GM21423 (cell line): ENCODE data around the gene GTF2IRD1.
"Not testable (repeated sequence)": the region's sequence is repeated elsewhere in the genome, so short reads cannot be mapped to it uniquely, and the experiment has no call there.

Experiments used
- ATAC-seq: cut with Tn5 transposase; IDR thresholded peaks from one replicate; pipeline ENCODE4 v1.9.1; 2021; ENCODE audit warnings: mild to moderate bottlenecking, moderate library complexity; ENCODE audit not compliant: unreplicated experiment

The GTF2IRD1 gene

GRCh38 chr7:74430409-74430808, 23.3 kb upstream of the GTF2IRD1 start:
- not testable (repeated sequence) for ATAC-seq

DNA sequence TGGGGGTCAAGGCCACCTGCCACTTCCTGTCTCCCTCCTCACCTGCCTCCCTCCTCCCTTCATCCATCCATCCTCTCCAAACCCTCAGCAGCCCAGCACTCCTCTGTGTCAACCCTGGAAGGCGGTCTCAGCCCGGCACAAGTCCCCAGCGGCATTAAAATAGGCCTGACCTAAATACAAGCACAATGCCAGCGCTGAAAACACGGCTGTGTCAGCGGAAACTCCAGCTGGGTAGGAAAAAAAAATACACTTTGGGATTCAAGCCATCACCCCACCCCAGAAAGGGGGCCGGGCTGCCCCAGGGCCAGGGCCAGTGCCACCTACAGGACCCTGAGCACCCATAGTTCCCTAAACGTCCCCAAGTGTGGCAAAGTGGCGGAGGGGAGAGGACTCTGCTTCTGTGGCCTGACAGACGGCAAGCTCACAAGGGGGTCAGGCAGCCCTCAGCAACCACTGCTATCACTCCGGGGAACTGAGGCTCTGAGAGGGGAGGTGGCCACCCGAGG, 22.7 kb upstream of the GTF2IRD1 start:
- ATAC-seq = no peak

DNA sequence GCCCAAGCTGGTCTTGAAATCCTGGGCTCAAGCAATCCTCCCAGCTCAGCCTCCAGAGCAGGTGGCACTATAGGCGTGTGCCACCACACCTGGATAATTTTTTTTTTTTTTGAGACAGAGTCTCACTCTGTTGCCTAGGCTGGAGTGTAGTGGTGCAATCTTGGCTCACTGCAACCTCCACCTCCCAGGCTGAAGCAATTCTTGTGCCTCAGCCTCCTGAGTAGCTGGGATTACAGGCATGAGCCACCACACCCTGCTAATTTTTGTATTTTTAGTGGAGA, 16.5 kb upstream of the GTF2IRD1 start:
- ATAC-seq = not testable (repeated sequence)

DNA sequence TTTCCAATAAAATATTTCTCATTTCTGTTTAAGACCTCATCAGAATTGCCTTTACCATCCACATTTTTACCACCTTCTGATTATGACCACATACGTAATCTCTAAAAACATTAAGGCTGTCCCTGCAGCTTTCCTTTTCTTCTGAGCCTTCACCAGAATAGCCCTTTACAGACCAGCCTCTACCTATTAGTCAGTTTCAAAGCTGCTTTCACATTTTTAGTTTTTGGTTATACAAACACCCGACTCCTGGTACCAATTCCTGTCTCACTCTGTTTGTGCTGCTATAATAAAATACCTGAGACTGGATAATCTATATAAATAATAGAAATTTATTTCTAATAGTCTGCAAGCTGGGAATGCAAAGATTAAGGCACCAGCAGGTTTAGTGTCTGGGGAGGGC, 15.4 kb upstream of the GTF2IRD1 start:
- no peak for ATAC-seq

- ATAC-seq = no peak
Measured at GRCh38 chr7:74439541-74439940, 14.2 kb upstream of the GTF2IRD1 start.

- ATAC-seq = not testable (repeated sequence)
Measured at GRCh38 chr7:74440143-74440542, 13.6 kb upstream of the GTF2IRD1 start.

GRCh38 chr7:74441801-74442200, 11.9 kb upstream of the GTF2IRD1 start:
- no peak for ATAC-seq

DNA sequence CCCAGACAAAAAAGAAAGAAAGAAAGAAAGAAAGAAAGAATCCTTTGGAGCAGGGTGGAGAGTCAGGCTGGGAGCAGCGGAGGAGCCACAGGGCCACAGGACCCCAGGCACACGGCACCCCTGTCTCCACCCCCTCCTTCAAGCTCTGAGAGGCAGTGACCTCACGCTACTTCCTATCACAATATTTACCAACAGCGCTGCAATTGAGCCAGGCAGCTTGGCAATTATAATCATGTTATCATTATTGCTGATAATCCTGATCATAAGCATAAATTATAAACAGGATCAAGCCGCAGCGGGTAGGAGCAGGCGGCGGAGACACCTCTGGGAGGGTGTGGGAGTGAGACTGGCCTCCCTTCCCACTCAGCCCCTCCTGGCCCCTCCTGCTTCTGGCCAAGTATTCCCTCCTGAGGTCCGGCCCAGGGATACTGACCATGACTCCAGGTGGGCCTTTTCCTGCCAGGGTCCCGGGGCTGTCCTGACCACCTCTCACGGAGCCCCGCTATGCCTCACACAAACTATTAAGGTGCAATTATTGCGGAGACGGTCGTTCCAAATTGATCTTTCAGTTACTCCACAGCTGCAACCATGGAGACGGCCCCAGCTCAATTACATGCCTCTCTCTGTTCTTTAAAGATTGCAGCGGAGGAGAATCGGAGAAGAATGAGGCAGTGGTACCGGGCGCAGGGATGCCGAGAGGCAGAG, 10.0 kb upstream of the GTF2IRD1 start:
- ATAC-seq = no peak

DNA sequence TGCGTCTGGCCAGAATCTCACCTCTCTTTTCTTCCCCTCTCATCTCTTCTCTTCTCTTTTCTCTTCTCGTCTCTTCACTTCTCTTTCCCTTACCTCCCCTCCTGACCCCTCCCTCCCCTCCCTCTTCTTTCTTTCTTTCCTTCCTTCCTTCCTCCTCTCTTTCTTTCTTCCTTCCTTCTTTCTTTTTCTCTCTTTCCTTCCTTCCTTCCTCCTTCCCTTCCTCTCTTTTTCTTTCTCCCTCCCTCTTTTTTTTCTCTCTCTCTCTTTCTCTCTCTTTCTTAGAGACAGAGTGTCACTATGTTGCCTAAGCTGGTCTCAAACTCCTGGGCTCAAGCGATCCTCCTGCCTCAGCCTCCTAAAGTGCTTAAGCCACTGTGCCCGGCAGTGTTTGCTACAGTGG, 4.6 kb upstream of the GTF2IRD1 start:
- no peak for ATAC-seq

DNA sequence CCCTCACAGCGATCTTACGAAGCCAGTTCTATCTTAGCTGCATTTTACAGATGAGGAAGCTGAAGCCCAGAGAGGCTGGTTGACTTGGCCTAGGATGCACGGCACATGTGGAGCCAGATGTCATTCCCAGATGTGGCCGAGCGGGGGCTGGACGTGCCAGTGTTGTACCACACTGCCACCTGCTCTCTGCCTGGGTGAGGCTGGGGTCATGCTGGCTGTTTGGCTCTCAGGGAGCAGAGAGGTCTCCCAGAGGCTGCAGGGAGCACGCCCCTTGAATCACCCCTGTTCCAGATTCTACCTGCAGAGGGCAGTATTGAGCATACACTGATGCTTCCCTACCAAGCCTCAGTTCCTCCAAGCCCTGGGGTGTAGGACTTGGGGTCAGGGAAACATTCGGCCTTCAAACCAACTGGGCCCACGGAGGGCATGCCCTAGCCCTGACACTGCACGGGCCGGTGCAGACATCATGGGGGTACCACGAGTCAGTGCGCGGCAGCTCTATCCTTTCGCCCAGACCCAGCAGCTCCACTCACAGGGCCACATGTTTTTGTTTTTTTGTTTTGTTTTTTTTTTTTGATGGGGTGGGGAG, 3.8 kb upstream of the GTF2IRD1 start:
- no peak for ATAC-seq

- ATAC-seq = no peak
Measured at GRCh38 chr7:74452748-74453321, 871 bp upstream of the GTF2IRD1 start.

DNA sequence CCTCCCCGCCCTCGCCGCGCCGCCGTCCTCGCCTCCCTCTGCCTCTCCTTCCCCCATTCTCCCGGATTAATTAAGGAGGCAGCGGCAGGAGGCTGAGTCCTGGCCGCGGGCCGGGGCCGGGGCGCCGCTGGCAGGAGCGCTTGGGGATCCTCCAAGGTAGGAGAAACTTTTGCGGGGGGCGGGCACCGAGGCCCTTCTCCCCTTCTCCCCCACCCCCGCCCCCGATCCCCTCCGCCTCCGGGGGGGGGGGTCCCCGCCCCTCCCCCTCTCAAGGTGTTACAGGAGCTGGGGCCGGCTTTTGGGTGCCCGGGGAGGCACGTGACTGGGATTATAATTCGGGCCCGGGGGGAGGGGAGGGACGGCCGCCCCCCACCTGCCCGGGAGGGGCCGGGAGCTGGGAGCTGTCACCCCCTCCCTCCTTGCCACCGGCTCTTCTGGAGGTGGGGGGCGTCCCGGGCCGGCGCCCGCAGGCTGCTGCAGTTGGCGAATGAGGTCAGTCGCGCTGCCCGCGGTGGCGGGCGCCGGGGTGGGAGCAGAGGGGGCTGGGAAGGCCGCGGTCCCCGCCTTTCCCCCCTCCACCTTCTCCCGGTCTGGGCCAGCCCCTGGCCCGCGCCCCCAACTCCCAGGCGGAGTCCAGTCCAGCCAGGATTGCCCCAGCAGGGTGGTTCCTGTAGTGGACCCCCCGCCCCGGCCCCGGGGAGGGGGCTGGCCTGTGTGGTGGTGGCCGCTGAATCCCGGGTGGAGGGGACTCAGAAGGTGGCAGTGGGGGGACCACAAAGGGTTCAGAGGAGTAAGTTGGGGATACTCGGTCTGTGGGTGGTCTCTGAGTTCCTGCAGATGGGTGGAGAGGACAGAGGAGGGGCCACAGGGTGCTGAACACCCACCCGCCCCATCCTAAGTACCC, 567 bp downstream of the GTF2IRD1 start:
- no peak for ATAC-seq

DNA sequence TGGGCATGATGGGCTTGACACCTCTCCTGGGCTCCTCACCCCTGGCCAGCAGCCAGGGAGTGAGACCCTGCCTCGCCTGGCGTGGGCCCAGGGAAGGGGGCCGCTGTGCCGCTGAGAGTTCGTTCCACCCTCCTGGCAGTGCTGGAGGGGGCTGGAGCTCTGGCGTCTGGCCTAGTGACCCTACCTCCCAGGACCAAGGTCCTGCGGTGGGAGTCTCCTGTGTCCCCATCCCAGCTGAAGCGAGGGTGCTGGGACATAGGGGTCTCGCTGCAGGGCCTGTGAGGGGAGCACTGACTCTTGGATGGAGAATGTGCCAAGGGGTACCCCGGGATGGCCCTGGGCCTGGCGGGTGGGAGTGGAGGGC, 1.2 kb downstream of the GTF2IRD1 start:
- ATAC-seq = no peak

DNA sequence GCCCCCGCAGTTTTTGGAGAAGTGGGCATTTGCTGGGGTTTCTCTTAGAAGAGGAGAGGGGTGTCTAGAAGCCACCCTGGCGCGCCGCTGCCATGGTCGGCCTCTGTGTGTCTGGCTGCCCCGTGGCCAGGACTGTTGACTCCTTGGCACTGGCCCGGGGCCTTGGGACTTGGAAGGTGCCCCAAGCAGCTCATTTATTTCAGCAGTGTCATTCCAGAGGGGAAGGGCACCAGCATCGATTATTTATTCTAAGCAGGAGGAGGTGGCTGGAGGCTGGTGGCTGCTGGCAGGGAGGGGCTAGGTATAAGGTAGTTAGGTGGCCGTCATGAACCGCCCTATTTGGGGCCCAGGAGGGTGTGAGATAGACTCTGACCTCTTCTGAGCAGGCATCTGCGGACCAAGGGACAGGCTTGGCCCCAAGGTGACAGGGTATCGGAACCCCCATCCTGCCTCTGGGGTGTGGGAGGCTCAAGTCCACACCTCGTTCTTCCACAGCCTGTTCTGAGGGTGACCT, 1.6 kb downstream of the GTF2IRD1 start:
- no peak for ATAC-seq

DNA sequence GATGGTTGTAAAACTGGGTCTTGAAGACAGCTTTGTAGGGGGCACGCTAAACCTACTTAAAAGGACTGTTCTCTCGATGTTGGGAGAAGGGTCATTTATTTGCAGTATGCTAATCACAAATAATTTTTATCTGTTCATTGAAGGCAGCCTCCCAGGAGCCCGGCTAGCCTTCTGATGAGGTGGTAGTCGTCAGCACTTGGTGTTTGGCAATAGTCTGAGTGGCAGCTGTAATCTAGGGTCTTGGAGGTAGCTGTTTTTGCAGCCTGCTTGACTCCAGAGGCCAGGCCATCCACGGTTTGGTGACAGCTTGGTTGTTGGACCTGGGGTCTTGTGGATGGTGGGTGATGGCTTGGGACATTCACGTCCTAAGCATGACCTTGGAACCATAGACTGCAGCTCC, 2.2 kb downstream of the GTF2IRD1 start:
- no peak for ATAC-seq

DNA sequence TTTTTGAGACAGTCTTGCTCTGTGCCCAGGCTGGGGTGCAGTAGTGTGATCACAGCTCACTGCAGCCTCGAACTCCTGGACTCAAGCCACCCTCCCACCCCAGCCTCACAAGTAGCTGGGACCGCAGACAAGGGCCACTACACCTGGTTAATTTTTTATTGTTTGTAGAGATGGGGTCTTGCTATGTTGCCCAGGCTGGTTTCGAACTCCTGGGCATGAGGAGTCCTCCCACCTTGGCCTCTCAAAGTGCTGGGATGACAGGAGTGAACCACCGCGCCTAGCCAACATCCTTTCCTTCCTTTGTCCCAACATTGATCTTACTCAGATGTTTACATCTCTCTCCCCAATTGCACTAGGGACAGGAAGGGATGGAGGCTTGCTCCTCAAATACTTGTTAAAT, 3.3 kb downstream of the GTF2IRD1 start:
- no peak for ATAC-seq

- ATAC-seq = no peak
Measured at GRCh38 chr7:74461970-74462706, 8.4 kb downstream of the GTF2IRD1 start.

DNA sequence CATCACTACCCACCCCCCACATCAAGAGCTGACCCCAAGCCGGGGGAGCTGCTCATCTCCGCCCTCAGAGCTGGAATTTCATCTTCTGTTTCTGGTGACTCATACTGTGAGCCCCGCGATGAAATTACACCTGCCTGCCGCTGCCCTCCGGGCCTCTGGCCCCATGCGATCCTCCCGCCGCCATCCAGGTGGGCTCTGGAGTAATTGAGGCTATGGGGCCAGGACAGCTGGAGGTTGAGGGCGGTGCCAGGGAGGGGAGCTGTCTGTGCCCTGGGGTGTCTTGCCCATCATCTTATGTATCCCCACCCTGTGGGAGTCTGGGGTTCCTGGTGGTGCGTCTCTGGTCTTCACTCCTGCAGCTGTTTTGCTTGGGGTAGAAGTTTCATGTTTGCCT, 9.0 kb downstream of the GTF2IRD1 start:
- ATAC-seq = no peak

DNA sequence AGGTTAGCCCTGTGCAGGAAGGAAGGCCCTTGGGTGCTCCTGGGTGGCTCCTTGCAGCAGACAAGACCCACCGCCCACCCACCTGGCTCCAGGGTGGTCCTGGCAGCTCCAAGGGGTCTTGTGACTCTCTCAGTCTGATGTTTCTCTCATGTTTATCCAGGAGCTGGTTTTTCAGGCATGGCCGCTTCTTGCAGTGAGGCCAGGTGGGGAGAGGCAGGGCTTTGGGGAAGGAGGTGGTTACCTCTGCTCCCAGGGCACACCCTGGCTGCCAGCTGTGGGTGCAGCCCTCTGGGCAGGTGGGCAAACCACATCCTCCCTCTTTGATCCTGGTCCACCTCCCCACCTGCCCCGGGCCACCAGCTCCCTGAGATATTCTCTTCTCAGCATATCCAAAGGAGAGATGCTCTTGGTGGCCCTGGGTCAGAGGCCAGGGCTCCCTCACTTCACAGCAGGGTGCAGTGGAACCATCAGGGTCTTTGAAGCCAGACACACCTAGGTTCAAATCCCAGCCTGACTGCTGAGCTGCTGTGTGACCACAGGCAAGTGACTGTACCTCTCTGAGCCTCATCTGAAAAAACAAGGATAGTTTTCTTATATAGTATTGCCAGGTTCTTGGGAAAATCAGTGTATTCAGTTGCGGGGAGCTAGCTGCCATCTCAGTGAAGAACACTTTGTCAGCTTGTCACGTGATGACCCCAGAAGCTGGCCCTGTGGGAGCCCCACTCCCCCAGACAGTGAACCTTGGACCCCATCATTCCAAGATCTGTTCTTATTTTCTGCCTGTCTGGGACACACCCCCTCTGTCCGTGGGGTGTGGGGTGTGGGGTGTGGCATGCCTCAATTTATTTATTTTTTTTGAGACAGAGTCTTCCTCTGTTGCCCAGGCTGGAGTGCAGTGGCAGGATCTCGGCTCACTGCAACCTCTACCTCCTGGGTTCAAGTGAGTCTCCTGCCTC, 11.5 kb downstream of the GTF2IRD1 start:
- ATAC-seq = no peak
